AG04450 (cell line): ENCODE data around the gene CARS1. TPM values are rescaled to one million over a fixed set of nuclear protein-coding genes. Genes with fewer than 3 reads are reported as not detected.

Experiments used
- CTCF ChIA-PET: fragments of 300-600, 350-600 bp; formaldehyde crosslinking; extraction: SDS; loops from one replicate; lab custom pipeline; 2022; ENCODE audit warnings: antibody characterized with exemption, inconsistent platforms; lab: Charles Lee
- POLR2A ChIA-PET: fragments of 350-600 bp; formaldehyde crosslinking; extraction: SDS; loops from one replicate; lab custom pipeline; 2021; ENCODE audit warnings: antibody characterized with exemption, inconsistent platforms; lab: Yijun Ruan, JAX
- DNase-seq: peaks from one replicate; pipeline ENCODE4 v3.0.0-alpha.2; 2011; ENCODE audit warnings: low read depth, low spot score
- H3K27ac ChIP-seq: one replicate; pipeline ENCODE4 v1.5.1; 2012; ENCODE audit warnings: low read depth, low read length, control low read depth
- H3K27me3 ChIP-seq: one replicate; pipeline ENCODE4 v1.6.0; 2012; ENCODE audit warnings: low read length; ENCODE audit not compliant: control insufficient read depth, insufficient read depth
- H3K4me3 ChIP-seq: 2 replicates; pipeline ENCODE4 v1.5.1; 2011; ENCODE audit warnings: mild to moderate bottlenecking, low read depth, low read length, control low read depth
- H3K9me3 ChIP-seq: 2 replicates; pipeline ENCODE4 v1.5.1; 2012; ENCODE audit warnings: low read length; ENCODE audit not compliant: control insufficient read depth, insufficient read depth
- CTCF ChIP-seq: IDR thresholded peaks from 2 replicates; pipeline ENCODE4 v1.5.1; 2011; ENCODE audit warnings: low read depth, low read length, control low read depth, inconsistent platforms
- polyA plus RNA-seq: library from polyadenylated mRNA; depleted of rRNA; stranded (reverse); fragments of >200 nt; gene quantifications from 2 replicates; pipeline ENCODE4 v1.2.3, GENCODE V29; 2011

Gene CARS1
- polyA plus RNA-seq, 1 experiment: 139 TPM

GRCh38 chr11:2976294-2977063, 80.7 kb downstream of the CARS1 start:
- CTCF ChIA-PET: interaction anchor here (0.5 to 1.6 kb wide), 7 partner anchors 12 to 441 kb away, joined by 3 to 4 read pairs (median 3); no protein-coding TSS in a partner anchor
- DNase-seq: no peak
- H3K27me3 ChIP-seq: no peaks in the 10 kb centered on the region
- no peaks in the 10 kb centered on the region for H3K9me3 ChIP-seq
- TF ChIP-seq CTCF: no peak
- POLR2A ChIA-PET: interaction anchor here (1.0 kb wide), 1 partner anchor 16 kb away, joined by 3 read pairs; the partner anchor contains the start of gene NAP1L4
- H3K4me3 ChIP-seq: no peak overlapping the region
- no peak overlapping the region for H3K27ac ChIP-seq

- no peaks in the 10 kb centered on the region for H3K9me3 ChIP-seq
These were observed 81.6 kb downstream of the CARS1 start for GRCh38 chr11:2975594-2975993.

DNA sequence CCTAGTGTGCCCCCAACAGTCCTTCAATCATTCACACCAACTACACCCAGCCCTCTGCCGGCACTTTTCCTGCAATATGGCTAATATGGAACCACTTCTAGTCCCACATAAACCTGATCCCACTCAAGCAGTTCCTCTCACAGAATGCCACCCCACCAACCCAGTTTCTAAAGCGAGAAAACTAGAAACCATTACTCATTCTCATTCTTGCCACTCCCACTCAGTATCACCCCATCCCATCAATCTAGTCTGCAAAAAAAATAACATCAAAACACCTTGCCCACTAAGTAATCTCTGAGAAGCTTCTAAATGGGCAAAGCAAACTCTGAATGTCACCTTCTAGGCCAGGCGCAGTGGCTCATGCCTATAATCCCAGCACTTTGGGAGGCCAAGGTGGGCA, 83.0 kb downstream of the CARS1 start:
- ChIA-PET CTCF (interaction anchor here (0.7 to 2.2 kb wide), 4 partner anchors 15 to 434 kb away, joined by 3 to 7 read pairs (median 4); no protein-coding TSS in a partner anchor), POLR2A (interaction anchor here (0.6 to 0.7 kb wide), 2 partner anchors 45 to 69 kb away, joined by 3 to 5 read pairs; partner anchors contain the start of gene PHLDA2)
- Histone ChIP-seq H3K27me3 (no peaks in the 10 kb centered on the region), H3K27ac (no peak overlapping the region), H3K9me3 (no peaks in the 10 kb centered on the region), H3K4me3 (no peak overlapping the region)
- DNase-seq: no peak
- no peak for TF ChIP-seq CTCF

More at GRCh38 chr11:2975594-2975993, 81.6 kb downstream of the CARS1 start:
- no peak overlapping the region for H3K4me3 ChIP-seq
- H3K27me3 ChIP-seq: no peaks in the 10 kb centered on the region
- H3K27ac ChIP-seq: no peak overlapping the region
- no peak for DNase-seq
- ChIA-PET POLR2A (interaction anchor here (1.0 kb wide), 1 partner anchor 17 kb away, joined by 3 read pairs; the partner anchor contains the start of gene NAP1L4), CTCF (interaction anchor here (0.7 to 2.2 kb wide), 11 partner anchors 11 to 442 kb away, joined by 3 to 7 read pairs (median 3); no protein-coding TSS in a partner anchor)
- TF ChIP-seq CTCF: peak; percentile 58

- no peak overlapping the region for H3K27ac ChIP-seq
- ChIA-PET POLR2A (no interaction called here), CTCF (interaction anchor here (0.6 kb wide), 1 partner anchor 17 kb away, joined by 9 read pairs; no protein-coding TSS in a partner anchor)
- H3K9me3 ChIP-seq: no peaks in the 10 kb centered on the region
- no peaks in the 10 kb centered on the region for H3K27me3 ChIP-seq
- no peak for TF ChIP-seq CTCF
- no peak overlapping the region for H3K4me3 ChIP-seq
- no peak for DNase-seq
These were observed 88.8 kb downstream of the CARS1 start for GRCh38 chr11:2968341-2968900.
